ENCODE data around the gene CD48.
A peak's percentile ranks its signal among the peaks of the same experiment; 100 is the strongest.

Gene CD48

DNA sequence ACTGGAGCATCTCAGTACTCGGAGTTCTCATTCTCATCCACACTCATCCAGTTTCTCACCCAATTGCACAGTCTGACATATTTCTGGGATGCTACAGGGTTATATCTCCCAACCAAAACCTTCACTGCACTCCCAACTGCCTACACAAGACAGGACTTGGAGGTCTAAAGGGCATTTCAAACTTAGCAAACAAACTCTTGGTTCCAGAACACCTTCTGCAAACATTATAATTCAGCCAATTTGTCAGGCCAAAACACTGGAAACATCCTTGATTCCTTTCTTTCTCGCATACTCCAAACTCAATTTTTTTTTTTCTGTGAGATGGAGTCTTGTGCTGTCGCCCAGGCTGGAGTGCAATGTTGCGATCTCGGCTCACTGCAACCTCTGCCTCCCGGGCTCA, 72.7 kb downstream of the CD48 start:
- Histone ChIP-seq H3K79me2 (ENCODE audit: control insufficient read depth, insufficient read depth, low read length) (no peaks in the 10 kb centered on the region), H3K4ac (ENCODE audit: low read depth, low read length) (peak overlapping the region; percentile 98), H3K36me3 (ENCODE audit: control insufficient read depth, insufficient read depth, low read length) (no peaks in the 10 kb centered on the region), H4K5ac (ENCODE audit: low read length) (peak overlapping the region; percentile 84), H3K79me1 (ENCODE audit: low read length) (no peaks in the 10 kb centered on the region), H2AK5ac (ENCODE audit: low read length) (peak overlapping the region; percentile 99), H3K27me3 (ENCODE audit: insufficient read depth, low read length, poor library complexity) (no peaks in the 10 kb centered on the region), H2BK5ac (ENCODE audit: low read length) (peak overlapping the region; percentile 100), H3K9ac (ENCODE audit: low read length) (no peak overlapping the region), H3K56ac (ENCODE audit: low read length) (peak overlapping the region; percentile 91), H2BK15ac (replicated peaks; ENCODE audit: low read depth) (peak overlapping the region; percentile 98), H3K23ac (ENCODE audit: low read length) (no peak overlapping the region), H2BK120ac (ENCODE audit: low read depth, low read length) (peak overlapping the region; percentile 96), H3K4me1 (ENCODE audit: control insufficient read depth, low read depth, low read length) (peaks cover 23% of the 10 kb centered on the region), H3K27ac (ENCODE audit: low read depth, low read length) (peak overlapping the region; percentile 86), H3K18ac (ENCODE audit: low read length) (peak overlapping the region; percentile 95), H3K4me2 (ENCODE audit: low read length) (no peak overlapping the region), H3K4me3 (ENCODE audit: low read length) (no peak overlapping the region), H4K8ac (ENCODE audit: low read depth, low read length) (peak overlapping the region; percentile 7)
- DNase-seq, result no peak
- WGBS (ENCODE audit: extremely low coverage, insufficient coverage, low lambda C conversion rate), result no CpG with 5 or more reads among the region's 6 CpGs

DNA sequence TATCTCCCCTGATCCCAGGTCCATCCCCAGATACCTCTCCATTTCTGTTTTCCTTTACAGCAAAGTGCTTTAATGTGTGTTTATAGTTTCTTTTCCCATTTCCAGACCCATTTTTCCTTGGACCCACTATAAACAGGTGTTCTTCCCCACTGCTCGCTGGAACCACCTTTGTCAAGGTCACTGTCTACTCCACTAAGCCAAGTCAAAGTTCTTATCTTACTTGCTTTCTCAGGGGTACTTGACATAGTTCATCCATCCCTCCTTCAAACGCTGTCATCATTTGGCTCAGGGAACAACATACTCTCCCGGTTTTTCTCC, 73.1 kb downstream of the CD48 start:
- Histone ChIP-seq H2AK5ac (ENCODE audit: low read length) (peak overlapping the region; percentile 99), H3K56ac (ENCODE audit: low read length) (peak overlapping the region; percentile 91), H3K79me1 (ENCODE audit: low read length) (no peaks in the 10 kb centered on the region), H2BK120ac (ENCODE audit: low read depth, low read length) (peak overlapping the region; percentile 96), H2BK5ac (ENCODE audit: low read length) (peak overlapping the region; percentile 100), H3K79me2 (ENCODE audit: control insufficient read depth, insufficient read depth, low read length) (no peaks in the 10 kb centered on the region), H3K23ac (ENCODE audit: low read length) (no peak overlapping the region), H3K27ac (ENCODE audit: low read depth, low read length) (peak overlapping the region; percentile 86), H4K8ac (ENCODE audit: low read depth, low read length) (peak overlapping the region; percentile 7), H3K4me1 (ENCODE audit: control insufficient read depth, low read depth, low read length) (peaks cover 23% of the 10 kb centered on the region), H3K4me2 (ENCODE audit: low read length) (no peak overlapping the region), H3K4me3 (ENCODE audit: low read length) (no peak overlapping the region), H4K5ac (ENCODE audit: low read length) (peak overlapping the region; percentile 84), H3K9ac (ENCODE audit: low read length) (peak overlapping the region; percentile 60), H3K27me3 (ENCODE audit: insufficient read depth, low read length, poor library complexity) (no peaks in the 10 kb centered on the region), H3K36me3 (ENCODE audit: control insufficient read depth, insufficient read depth, low read length) (no peaks in the 10 kb centered on the region), H2BK15ac (replicated peaks; ENCODE audit: low read depth) (no peak overlapping the region), H3K4ac (ENCODE audit: low read depth, low read length) (peak overlapping the region; percentile 98), H3K18ac (ENCODE audit: low read length) (peak overlapping the region; percentile 95)
- no peak for DNase-seq
- no CpG with 5 or more reads among the region's 3 CpGs for WGBS (ENCODE audit: extremely low coverage, insufficient coverage, low lambda C conversion rate)

DNA sequence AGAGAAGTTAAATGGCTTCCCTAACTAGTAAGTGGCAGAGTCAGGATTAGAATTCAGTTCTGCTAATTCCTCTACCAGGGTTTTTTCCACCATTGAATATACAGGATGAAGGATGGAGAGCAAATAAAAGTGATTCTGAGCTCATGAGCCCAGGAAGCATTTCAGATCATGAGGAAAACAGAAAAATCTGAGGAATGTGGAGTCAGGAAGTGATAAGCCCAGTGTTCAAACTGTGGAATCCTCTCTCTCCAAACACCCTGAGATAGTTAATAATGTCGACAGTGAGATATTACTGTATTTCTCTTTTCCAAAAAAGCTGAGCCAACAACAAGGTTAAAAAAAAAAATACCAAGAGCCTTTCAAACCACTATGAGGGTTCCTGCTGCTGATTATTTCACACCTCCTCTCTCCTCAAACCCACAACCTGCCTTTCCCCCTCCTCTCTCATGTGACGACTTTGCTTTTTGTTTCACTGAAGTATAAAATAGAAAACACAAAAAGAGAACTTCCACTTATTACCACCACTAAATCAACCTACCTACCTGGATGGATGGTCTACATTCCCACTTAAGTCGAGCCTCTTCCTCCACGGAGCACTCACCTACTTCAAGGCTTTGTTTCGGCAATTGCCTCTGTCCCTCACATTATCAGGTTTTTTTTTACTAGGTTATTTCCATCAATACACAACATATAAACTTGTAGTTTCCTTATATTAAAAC, 73.6 kb downstream of the CD48 start:
- H3K27ac ChIP-seq (ENCODE audit: low read depth, low read length), result peak overlapping the region; percentile 86
- H2AK5ac ChIP-seq (ENCODE audit: low read length), result peak overlapping the region; percentile 99
- no peaks in the 10 kb centered on the region for H3K79me1 ChIP-seq (ENCODE audit: low read length)
- peaks cover 23% of the 10 kb centered on the region for H3K4me1 ChIP-seq (ENCODE audit: control insufficient read depth, low read depth, low read length)
- no CpG with 5 or more reads among the region's 5 CpGs for WGBS (ENCODE audit: extremely low coverage, insufficient coverage, low lambda C conversion rate)
- H3K23ac ChIP-seq (ENCODE audit: low read length), result no peak overlapping the region
- H3K9ac ChIP-seq (ENCODE audit: low read length), result peak overlapping the region; percentile 60
- H2BK120ac ChIP-seq (ENCODE audit: low read depth, low read length), result no peak overlapping the region
- H3K4me3 ChIP-seq (ENCODE audit: low read length), result no peak overlapping the region
- H4K8ac ChIP-seq (ENCODE audit: low read depth, low read length), result no peak overlapping the region
- peak overlapping the region; percentile 100 for H2BK5ac ChIP-seq (ENCODE audit: low read length)
- no peak overlapping the region for H2BK15ac ChIP-seq (replicated peaks; ENCODE audit: low read depth)
- peak overlapping the region; percentile 97 for H3K18ac ChIP-seq (ENCODE audit: low read length)
- H3K4ac ChIP-seq (ENCODE audit: low read depth, low read length), result peak overlapping the region; percentile 98
- H3K36me3 ChIP-seq (ENCODE audit: control insufficient read depth, insufficient read depth, low read length), result no peaks in the 10 kb centered on the region
- H3K56ac ChIP-seq (ENCODE audit: low read length), result peak overlapping the region; percentile 91
- H3K27me3 ChIP-seq (ENCODE audit: insufficient read depth, low read length, poor library complexity), result no peaks in the 10 kb centered on the region
- peak overlapping the region; percentile 84 for H4K5ac ChIP-seq (ENCODE audit: low read length)
- no peak overlapping the region for H3K4me2 ChIP-seq (ENCODE audit: low read length)
- no peaks in the 10 kb centered on the region for H3K79me2 ChIP-seq (ENCODE audit: control insufficient read depth, insufficient read depth, low read length)
- DNase-seq, result peak; percentile 88

DNA sequence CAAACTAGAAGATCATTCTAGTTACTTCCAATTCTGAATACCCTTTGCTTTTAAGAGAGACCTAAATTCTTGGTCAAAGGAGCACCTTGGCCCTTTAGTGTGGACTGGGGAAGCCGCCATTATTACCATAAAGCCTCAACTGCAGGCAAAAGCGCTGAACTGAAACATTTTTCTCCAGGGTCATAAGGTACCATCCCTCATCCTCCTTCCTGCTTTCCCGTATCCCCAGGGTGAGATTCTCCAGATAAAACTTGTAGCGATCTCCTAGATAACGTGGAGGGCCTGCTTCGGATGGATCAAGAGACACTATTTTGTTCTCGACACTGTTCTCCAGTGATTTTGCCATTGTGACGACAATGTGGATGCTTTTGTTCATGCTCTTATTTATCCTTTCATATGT, 74.6 kb downstream of the CD48 start:
- Histone ChIP-seq H3K79me2 (ENCODE audit: control insufficient read depth, insufficient read depth, low read length) (no peaks in the 10 kb centered on the region), H2BK5ac (ENCODE audit: low read length) (peak overlapping the region; percentile 94), H3K4me3 (ENCODE audit: low read length) (no peak overlapping the region), H3K27ac (ENCODE audit: low read depth, low read length) (peak overlapping the region; percentile 86), H3K23ac (ENCODE audit: low read length) (no peak overlapping the region), H3K18ac (ENCODE audit: low read length) (peak overlapping the region; percentile 97), H3K4me2 (ENCODE audit: low read length) (no peak overlapping the region), H4K8ac (ENCODE audit: low read depth, low read length) (no peak overlapping the region), H3K4me1 (ENCODE audit: control insufficient read depth, low read depth, low read length) (peaks cover 23% of the 10 kb centered on the region), H3K56ac (ENCODE audit: low read length) (peak overlapping the region; percentile 80), H3K9ac (ENCODE audit: low read length) (peak overlapping the region; percentile 41), H3K27me3 (ENCODE audit: insufficient read depth, low read length, poor library complexity) (no peaks in the 10 kb centered on the region), H2BK120ac (ENCODE audit: low read depth, low read length) (peak overlapping the region; percentile 99), H3K36me3 (ENCODE audit: control insufficient read depth, insufficient read depth, low read length) (no peaks in the 10 kb centered on the region), H2BK15ac (replicated peaks; ENCODE audit: low read depth) (peak overlapping the region; percentile 41), H3K79me1 (ENCODE audit: low read length) (no peaks in the 10 kb centered on the region), H2AK5ac (ENCODE audit: low read length) (peak overlapping the region; percentile 87), H4K5ac (ENCODE audit: low read length) (peak overlapping the region; percentile 59), H3K4ac (ENCODE audit: low read depth, low read length) (peak overlapping the region; percentile 100)
- DNase-seq, result peak; percentile 39
- no CpG with 5 or more reads among the region's 8 CpGs for WGBS (ENCODE audit: extremely low coverage, insufficient coverage, low lambda C conversion rate)

DNA sequence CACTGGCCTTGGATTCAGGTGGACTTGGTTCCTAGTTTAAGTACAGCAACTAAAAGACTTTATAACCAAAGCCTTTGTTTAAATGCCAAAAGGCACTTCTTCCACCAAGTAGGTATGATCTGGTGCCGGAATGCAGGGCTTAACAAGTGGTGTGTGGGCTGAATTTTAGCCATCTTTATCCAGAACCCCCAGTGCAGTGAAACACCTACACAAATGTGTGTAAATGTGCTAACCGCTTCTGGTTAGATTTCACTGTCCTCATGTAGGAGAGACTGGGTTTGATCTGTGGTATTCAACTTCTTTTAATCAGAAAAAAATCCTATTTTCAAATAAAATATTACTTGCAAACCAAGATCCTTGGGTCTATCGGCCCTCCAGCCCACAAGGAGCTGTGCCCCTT, 75.1 kb downstream of the CD48 start:
- H3K4me2 ChIP-seq (ENCODE audit: low read length), result no peak overlapping the region
- no peak for DNase-seq
- H3K79me2 ChIP-seq (ENCODE audit: control insufficient read depth, insufficient read depth, low read length), result no peaks in the 10 kb centered on the region
- H2BK15ac ChIP-seq (replicated peaks; ENCODE audit: low read depth), result peak overlapping the region; percentile 41
- no CpG with 5 or more reads among the region's 3 CpGs for WGBS (ENCODE audit: extremely low coverage, insufficient coverage, low lambda C conversion rate)
- H4K8ac ChIP-seq (ENCODE audit: low read depth, low read length), result no peak overlapping the region
- peak overlapping the region; percentile 32 for H3K9ac ChIP-seq (ENCODE audit: low read length)
- H4K5ac ChIP-seq (ENCODE audit: low read length), result peak overlapping the region; percentile 8
- H3K18ac ChIP-seq (ENCODE audit: low read length), result peak overlapping the region; percentile 97
- peak overlapping the region; percentile 80 for H3K56ac ChIP-seq (ENCODE audit: low read length)
- peak overlapping the region; percentile 99 for H2BK120ac ChIP-seq (ENCODE audit: low read depth, low read length)
- H3K4me1 ChIP-seq (ENCODE audit: control insufficient read depth, low read depth, low read length), result peaks cover 23% of the 10 kb centered on the region
- H3K27me3 ChIP-seq (ENCODE audit: insufficient read depth, low read length, poor library complexity), result no peaks in the 10 kb centered on the region
- peak overlapping the region; percentile 94 for H2BK5ac ChIP-seq (ENCODE audit: low read length)
- no peak overlapping the region for H3K4me3 ChIP-seq (ENCODE audit: low read length)
- H3K4ac ChIP-seq (ENCODE audit: low read depth, low read length), result peak overlapping the region; percentile 96
- peak overlapping the region; percentile 87 for H2AK5ac ChIP-seq (ENCODE audit: low read length)
- peak overlapping the region; percentile 86 for H3K27ac ChIP-seq (ENCODE audit: low read depth, low read length)
- H3K23ac ChIP-seq (ENCODE audit: low read length), result no peak overlapping the region
- no peaks in the 10 kb centered on the region for H3K79me1 ChIP-seq (ENCODE audit: low read length)
- no peaks in the 10 kb centered on the region for H3K36me3 ChIP-seq (ENCODE audit: control insufficient read depth, insufficient read depth, low read length)
